Activated CD4-positive, alpha-beta memory T cell treated with anti-CD3 and anti-CD28 coated beads for 36 hours (primary cell): ENCODE results near the gene SLC8A2. TPM values are rescaled to one million over a fixed set of nuclear protein-coding genes. Genes with fewer than 3 reads are reported as not detected.
"Not testable (repeated sequence)": the region's sequence is repeated elsewhere in the genome, so short reads cannot be mapped to it uniquely, and the experiment has no call there.

ENCODE experiments used
- CTCF ChIA-PET: fragments of 350-600 bp; sonication (Branson Sonifier 250); formaldehyde crosslinking; loops from one replicate; lab custom pipeline; 2021; ENCODE audit warnings: antibody characterized with exemption, inconsistent platforms; lab: Charles Lee
- POLR2A ChIA-PET: fragments of 350-600 bp; sonication (Branson Sonifier 250); formaldehyde crosslinking; loops from one replicate; lab custom pipeline; 2021; ENCODE audit warnings: antibody characterized with exemption; lab: Charles Lee
- DNase-seq: peaks from one replicate; pipeline ENCODE4 v3.0.0-alpha.2; 2020
- H3K27ac Mint-ChIP-seq: one replicate; pipeline ENCODE4 v1.8.0; 2021; ENCODE audit warnings: mixed read lengths
- H3K27me3 Mint-ChIP-seq: one replicate; pipeline ENCODE4 v1.8.0; 2021; ENCODE audit warnings: mixed read lengths
- H3K36me3 Mint-ChIP-seq: one replicate; pipeline ENCODE4 v1.8.0; 2021; ENCODE audit warnings: mixed read lengths
- H3K4me1 Mint-ChIP-seq: one replicate; pipeline ENCODE4 v1.8.0; 2021; ENCODE audit warnings: low read depth, mixed read lengths
- H3K4me3 Mint-ChIP-seq: one replicate; pipeline ENCODE4 v1.8.0; 2021; ENCODE audit warnings: mild to moderate bottlenecking, mixed read lengths
- H3K9me3 Mint-ChIP-seq: one replicate; pipeline ENCODE4 v1.8.0; 2021; ENCODE audit warnings: mixed read lengths
- intact Hi-C: fragments of 100-400 bp; cut with micrococcal nuclease; formaldehyde crosslinking; loops from one replicate; pipeline ENCODE4 v1.15.1; 2023
- total RNA-seq, 2 experiments: library from RNA; stranded (reverse); gene quantifications; one replicate each; pipeline ENCODE4 v1.2.3, GENCODE V29; 2021

SLC8A2 gene
- total RNA-seq, 2 experiments from 2014 or later: 0.14 TPM; not detected in 1

GRCh38 chr19:47492137-47492533, 20.4 kb upstream of the SLC8A2 start:
- intact Hi-C loops: no loop called here
- no peaks in the 10 kb centered on the region for H3K4me1 Mint-ChIP-seq
- ChIA-PET POLR2A (no interaction called here), CTCF (no interaction called here)
- H3K27me3 Mint-ChIP-seq: no peaks in the 10 kb centered on the region
- no peaks in the 10 kb centered on the region for H3K9me3 Mint-ChIP-seq
- no peaks in the 10 kb centered on the region for H3K36me3 Mint-ChIP-seq
- no peak overlapping the region for H3K4me3 Mint-ChIP-seq
- no peak for DNase-seq
- no peak overlapping the region for H3K27ac Mint-ChIP-seq

- no peaks in the 10 kb centered on the region for H3K27me3 Mint-ChIP-seq
- no peaks in the 10 kb centered on the region for H3K36me3 Mint-ChIP-seq
- intact Hi-C loops: no loop called here
- DNase-seq: no peak
- no peak overlapping the region for H3K27ac Mint-ChIP-seq
- H3K4me3 Mint-ChIP-seq: no peak overlapping the region
- POLR2A ChIA-PET: no interaction called here
- CTCF ChIA-PET: interaction anchor here (1.0 to 1.1 kb wide), 2 partner anchors 109 to 222 kb away, joined by 3 read pairs; partner anchors contain the start of gene EHD2
- H3K9me3 Mint-ChIP-seq: no peaks in the 10 kb centered on the region
- H3K4me1 Mint-ChIP-seq: peaks cover 1% of the 10 kb centered on the region
These were observed 19.9 kb upstream of the SLC8A2 start for GRCh38 chr19:47491358-47492136.

GRCh38 chr19:47490847-47491246, 19.2 kb upstream of the SLC8A2 start:
- Mint-ChIP-seq H3K9me3 (no peaks in the 10 kb centered on the region), H3K27ac (no peak overlapping the region), H3K27me3 (no peaks in the 10 kb centered on the region), H3K36me3 (no peaks in the 10 kb centered on the region), H3K4me1 (peaks cover 6% of the 10 kb centered on the region), H3K4me3 (no peak overlapping the region)
- intact Hi-C loops: no loop called here
- DNase-seq: no peak
- CTCF ChIA-PET: interaction anchor here (1.0 to 1.1 kb wide), 2 partner anchors 109 to 222 kb away, joined by 3 read pairs; partner anchors contain the start of gene EHD2
- POLR2A ChIA-PET: no interaction called here

GRCh38 chr19:47490031-47490430, 18.3 kb upstream of the SLC8A2 start:
- no peaks in the 10 kb centered on the region for H3K27me3 Mint-ChIP-seq
- no peak overlapping the region for H3K4me3 Mint-ChIP-seq
- intact Hi-C loops: no loop called here
- peaks cover 3% of the 10 kb centered on the region for H3K36me3 Mint-ChIP-seq
- H3K4me1 Mint-ChIP-seq: peaks cover 12% of the 10 kb centered on the region
- H3K27ac Mint-ChIP-seq: no peak overlapping the region
- POLR2A ChIA-PET: no interaction called here
- CTCF ChIA-PET: no interaction called here
- no peaks in the 10 kb centered on the region for H3K9me3 Mint-ChIP-seq
- DNase-seq: no peak

- DNase-seq: no peak
- H3K4me3 Mint-ChIP-seq: no peak overlapping the region
- ChIA-PET POLR2A (no interaction called here), CTCF (interaction anchor here (1.4 kb wide), 1 partner anchor 61 kb away, joined by 3 read pairs; no protein-coding TSS in a partner anchor)
- H3K27ac Mint-ChIP-seq: no peak overlapping the region
- intact Hi-C loops: no loop called here
- H3K4me1 Mint-ChIP-seq: peaks cover 16% of the 10 kb centered on the region
- H3K9me3 Mint-ChIP-seq: no peaks in the 10 kb centered on the region
- no peaks in the 10 kb centered on the region for H3K27me3 Mint-ChIP-seq
- H3K36me3 Mint-ChIP-seq: peaks cover 3% of the 10 kb centered on the region
These were observed 17.6 kb upstream of the SLC8A2 start for GRCh38 chr19:47489072-47489914.

- peaks cover 20% of the 10 kb centered on the region for H3K4me1 Mint-ChIP-seq
- no peaks in the 10 kb centered on the region for H3K27me3 Mint-ChIP-seq
- no peak for DNase-seq
- no peak overlapping the region for H3K27ac Mint-ChIP-seq
- no peaks in the 10 kb centered on the region for H3K9me3 Mint-ChIP-seq
- H3K4me3 Mint-ChIP-seq: no peak overlapping the region
- CTCF ChIA-PET: interaction anchor here (0.8 to 1.4 kb wide), 3 partner anchors 28 to 60 kb away, joined by 3 to 5 read pairs (median 3); no protein-coding TSS in a partner anchor
- POLR2A ChIA-PET: no interaction called here
- peaks cover 3% of the 10 kb centered on the region for H3K36me3 Mint-ChIP-seq
- intact Hi-C loops: no loop called here
These were observed 16.1 kb upstream of the SLC8A2 start for GRCh38 chr19:47487551-47488515.

- no peak overlapping the region for H3K4me3 Mint-ChIP-seq
- H3K27ac Mint-ChIP-seq: no peak overlapping the region
- H3K9me3 Mint-ChIP-seq: no peaks in the 10 kb centered on the region
- no peaks in the 10 kb centered on the region for H3K27me3 Mint-ChIP-seq
- DNase-seq: no peak
- intact Hi-C loops: no loop called here
- ChIA-PET POLR2A (no interaction called here), CTCF (no interaction called here)
- peaks cover 20% of the 10 kb centered on the region for H3K4me1 Mint-ChIP-seq
- H3K36me3 Mint-ChIP-seq: peaks cover 3% of the 10 kb centered on the region
These were observed 15.2 kb upstream of the SLC8A2 start for GRCh38 chr19:47486900-47487299.

- H3K9me3 Mint-ChIP-seq, H3K36me3 Mint-ChIP-seq, H3K4me3 Mint-ChIP-seq, POLR2A ChIA-PET, H3K27me3 Mint-ChIP-seq, H3K27ac Mint-ChIP-seq, DNase-seq, intact Hi-C loops, CTCF ChIA-PET: not testable (repeated sequence)
- H3K4me1 Mint-ChIP-seq: peaks cover 20% of the 10 kb centered on the region
These were observed 14.5 kb upstream of the SLC8A2 start for GRCh38 chr19:47486220-47486619.

GRCh38 chr19:47485210-47485609, 13.5 kb upstream of the SLC8A2 start:
- CTCF ChIA-PET: interaction anchor here (1.3 to 3.8 kb wide), 5 partner anchors 10 to 214 kb away, joined by 5 to 71 read pairs (median 17); partner anchors contain the start of gene NAPA
- no peaks in the 10 kb centered on the region for H3K9me3 Mint-ChIP-seq

GRCh38 chr19:47483800-47484690, 12.4 kb upstream of the SLC8A2 start, which contains the start of gene KPTN:
KPTN (minus strand) TSS chr19:47484219; CDS start chr19:47484160, 59 bp downstream.
- CTCF ChIA-PET: interaction anchor here (0.6 to 3.8 kb wide), 29 partner anchors 9 to 1691 kb away, joined by 3 to 71 read pairs (median 4); partner anchors contain the start of genes CCDC9, DHX34 and NAPA
- H3K36me3 Mint-ChIP-seq: peaks cover 3% of the 10 kb centered on the region
- H3K27me3 Mint-ChIP-seq: no peaks in the 10 kb centered on the region
- H3K9me3 Mint-ChIP-seq: no peaks in the 10 kb centered on the region
- H3K27ac Mint-ChIP-seq: peak within 1 kb of the TSS; percentile 94
- H3K4me3 Mint-ChIP-seq: peak within 1 kb of the TSS; percentile 95
- POLR2A ChIA-PET: interaction anchor here (0.6 to 1.7 kb wide), 8 partner anchors 10 to 228 kb away, joined by 3 to 7 read pairs (median 4); partner anchors contain the start of genes BICRA, CCDC9 and NAPA
- intact Hi-C loops: loop anchor here (1.0 to 2.0 kb wide), 2 partner anchors 31 to 47 kb away; partner anchors contain the start of gene NAPA
- H3K4me1 Mint-ChIP-seq: peaks cover 20% of the 10 kb centered on the region
- peak; percentile 94 for DNase-seq

More at GRCh38 chr19:47485210-47485609, 13.5 kb upstream of the SLC8A2 start:
- intact Hi-C loops: loop anchor here (2.0 kb wide), 1 partner anchor 48 kb away; no protein-coding TSS in a partner anchor
- Mint-ChIP-seq H3K4me1 (peaks cover 20% of the 10 kb centered on the region), H3K27ac (peak overlapping the region; percentile 94), H3K4me3 (peak overlapping the region; percentile 95), H3K36me3 (peaks cover 3% of the 10 kb centered on the region), H3K27me3 (no peaks in the 10 kb centered on the region)
- POLR2A ChIA-PET: interaction anchor here (1.4 kb wide), 1 partner anchor 30 kb away, joined by 5 read pairs; the partner anchor contains the start of gene NAPA
- peak; percentile 31 for DNase-seq
